Measurements from ENCODE around the gene PPARA. TPM values are rescaled to one million over a fixed set of nuclear protein-coding genes. Genes with fewer than 3 reads are reported as not detected.
A peak's percentile ranks its signal among the peaks of the same experiment; 100 is the strongest.
"Not testable (repeated sequence)": the region's sequence is repeated elsewhere in the genome, so short reads cannot be mapped to it uniquely, and the experiment has no call there.

Gene PPARA
- total and polyA plus RNA-seq, 7 donors, result 11.0 to 55.8 (median 37.3) TPM

DNA sequence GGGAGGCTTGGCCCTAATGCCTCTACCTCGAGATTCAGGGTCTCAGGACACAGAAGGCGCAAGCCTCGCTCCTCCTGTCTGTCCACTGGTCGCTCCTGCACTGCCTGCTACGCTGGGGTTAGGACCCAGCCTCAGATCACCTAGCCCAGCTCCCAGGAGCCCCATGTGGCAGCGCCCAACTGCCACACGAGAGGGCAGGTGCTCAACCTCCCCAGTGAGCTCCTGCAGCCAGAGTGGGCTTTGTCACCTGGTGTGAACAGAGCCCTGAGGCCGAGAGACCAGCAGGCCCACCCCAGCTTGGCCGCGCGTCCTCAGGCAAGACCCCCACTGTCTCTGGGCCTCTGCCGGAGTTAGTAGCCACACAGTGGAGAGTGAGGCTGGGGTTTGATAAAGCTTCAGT is 21.7 kb upstream of the PPARA start:
- H3K9me3 ChIP-seq, result no peaks in the 10 kb centered on the region
- TF ChIP-seq, protein P1, sequence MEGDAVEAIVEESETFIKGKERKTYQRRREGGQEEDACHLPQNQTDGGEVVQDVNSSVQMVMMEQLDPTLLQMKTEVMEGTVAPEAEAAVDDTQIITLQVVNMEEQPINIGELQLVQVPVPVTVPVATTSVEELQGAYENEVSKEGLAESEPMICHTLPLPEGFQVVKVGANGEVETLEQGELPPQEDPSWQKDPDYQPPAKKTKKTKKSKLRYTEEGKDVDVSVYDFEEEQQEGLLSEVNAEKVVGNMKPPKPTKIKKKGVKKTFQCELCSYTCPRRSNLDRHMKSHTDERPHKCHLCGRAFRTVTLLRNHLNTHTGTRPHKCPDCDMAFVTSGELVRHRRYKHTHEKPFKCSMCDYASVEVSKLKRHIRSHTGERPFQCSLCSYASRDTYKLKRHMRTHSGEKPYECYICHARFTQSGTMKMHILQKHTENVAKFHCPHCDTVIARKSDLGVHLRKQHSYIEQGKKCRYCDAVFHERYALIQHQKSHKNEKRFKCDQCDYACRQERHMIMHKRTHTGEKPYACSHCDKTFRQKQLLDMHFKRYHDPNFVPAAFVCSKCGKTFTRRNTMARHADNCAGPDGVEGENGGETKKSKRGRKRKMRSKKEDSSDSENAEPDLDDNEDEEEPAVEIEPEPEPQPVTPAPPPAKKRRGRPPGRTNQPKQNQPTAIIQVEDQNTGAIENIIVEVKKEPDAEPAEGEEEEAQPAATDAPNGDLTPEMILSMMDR (IDR thresholded peaks at IDR 0.05), result no peak
- DNase-seq, result no peak
- no peak overlapping the region for H3K27ac ChIP-seq
- H3K4me1 ChIP-seq, result no peaks in the 10 kb centered on the region
- H3K4me3 ChIP-seq, result no peak overlapping the region
- WGBS, 3 donors, result 91 to 95% (median 94%) methylated on average over 12 of the region's 12 CpGs
- intact Hi-C loops (cut with DNase I), result no loop called here
- H3K36me3 ChIP-seq (ENCODE audit: insufficient read depth in 1 of 2, low read depth in 1 of 2), result no peaks in the 10 kb centered on the region
- ATAC-seq, result no peak
- no peaks in the 10 kb centered on the region for H3K27me3 ChIP-seq (ENCODE audit: insufficient read depth in 3 of 3, low read length in 2 of 3)

- DNase-seq, result peak; percentile 73 to 88
- intact Hi-C loops (cut with DNase I), result no loop called here
- Histone ChIP-seq H3K27me3 (ENCODE audit: insufficient read depth in 3 of 3, low read length in 2 of 3) (no peaks in the 10 kb centered on the region), H3K9me3 (no peaks in the 10 kb centered on the region), H3K4me3 (peak overlapping the region; percentile 22), H3K27ac (peak overlapping the region; percentile 41), H3K4me1 (no peaks in the 10 kb centered on the region), H3K36me3 (ENCODE audit: insufficient read depth in 1 of 2, low read depth in 1 of 2) (no peaks in the 10 kb centered on the region)
- WGBS, 3 donors, result 30 to 42% (median 36%) methylated on average over 22 to 26 of the region's 26 CpGs
- TF ChIP-seq, protein P1 (IDR thresholded peaks at IDR 0.05), result no peak
- peak; percentile 27 to 51 (median 30) for ATAC-seq
Measured at GRCh38 chr22:46129390-46130041, 20.8 kb upstream of the PPARA start.

DNA sequence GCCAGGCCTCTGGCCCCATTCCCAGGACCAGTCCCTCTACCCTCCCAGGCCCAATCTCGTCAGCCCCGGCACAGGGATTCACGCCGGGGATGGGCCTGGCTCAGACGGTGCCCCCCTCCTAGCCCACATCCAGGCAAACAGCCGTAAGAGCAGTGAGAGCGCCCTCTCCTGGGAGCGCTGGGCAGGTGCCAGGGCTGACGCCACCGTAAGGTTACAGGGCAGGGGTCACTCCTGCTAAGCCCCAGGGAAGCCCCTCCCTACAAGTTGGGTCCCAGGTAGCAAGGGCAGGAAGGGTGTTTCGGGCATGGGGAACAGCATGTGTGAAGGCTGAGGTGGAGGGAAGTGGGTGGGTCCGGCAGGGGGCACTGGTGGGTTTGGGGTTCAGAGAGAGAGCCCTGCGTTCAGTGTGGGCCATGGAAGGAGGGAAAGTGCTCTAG is 19.2 kb upstream of the PPARA start:
- Histone ChIP-seq H3K27me3 (ENCODE audit: insufficient read depth in 3 of 3, low read length in 2 of 3) (no peaks in the 10 kb centered on the region), H3K36me3 (ENCODE audit: insufficient read depth in 1 of 2, low read depth in 1 of 2) (no peaks in the 10 kb centered on the region), H3K4me1 (no peaks in the 10 kb centered on the region), H3K9me3 (no peaks in the 10 kb centered on the region), H3K4me3 (no peak overlapping the region), H3K27ac (no peak overlapping the region)
- intact Hi-C loops (cut with DNase I), result no loop called here
- TF ChIP-seq, protein P1 (IDR thresholded peaks at IDR 0.05), result no peak
- 70% methylated on average over 13 of the region's 13 CpGs for WGBS, 3 donors
- DNase-seq (peak in 1 of 2 donors; percentile 15), ATAC-seq (no peak)

GRCh38 chr22:46132193-46132829 is 18.0 kb upstream of the PPARA start:
- H3K4me3 ChIP-seq; ATAC-seq; H3K4me1 ChIP-seq; H3K9me3 ChIP-seq; H3K36me3 ChIP-seq (ENCODE audit: insufficient read depth in 1 of 2, low read depth in 1 of 2); intact Hi-C loops (cut with DNase I); H3K27me3 ChIP-seq (ENCODE audit: insufficient read depth in 3 of 3, low read length in 2 of 3); H3K27ac ChIP-seq: not testable (repeated sequence)
- 86 to 88% (median 86%) methylated on average over 12 of the region's 12 CpGs for WGBS, 3 donors
- peak in 1 of 2 donors; percentile 12 for DNase-seq

DNA sequence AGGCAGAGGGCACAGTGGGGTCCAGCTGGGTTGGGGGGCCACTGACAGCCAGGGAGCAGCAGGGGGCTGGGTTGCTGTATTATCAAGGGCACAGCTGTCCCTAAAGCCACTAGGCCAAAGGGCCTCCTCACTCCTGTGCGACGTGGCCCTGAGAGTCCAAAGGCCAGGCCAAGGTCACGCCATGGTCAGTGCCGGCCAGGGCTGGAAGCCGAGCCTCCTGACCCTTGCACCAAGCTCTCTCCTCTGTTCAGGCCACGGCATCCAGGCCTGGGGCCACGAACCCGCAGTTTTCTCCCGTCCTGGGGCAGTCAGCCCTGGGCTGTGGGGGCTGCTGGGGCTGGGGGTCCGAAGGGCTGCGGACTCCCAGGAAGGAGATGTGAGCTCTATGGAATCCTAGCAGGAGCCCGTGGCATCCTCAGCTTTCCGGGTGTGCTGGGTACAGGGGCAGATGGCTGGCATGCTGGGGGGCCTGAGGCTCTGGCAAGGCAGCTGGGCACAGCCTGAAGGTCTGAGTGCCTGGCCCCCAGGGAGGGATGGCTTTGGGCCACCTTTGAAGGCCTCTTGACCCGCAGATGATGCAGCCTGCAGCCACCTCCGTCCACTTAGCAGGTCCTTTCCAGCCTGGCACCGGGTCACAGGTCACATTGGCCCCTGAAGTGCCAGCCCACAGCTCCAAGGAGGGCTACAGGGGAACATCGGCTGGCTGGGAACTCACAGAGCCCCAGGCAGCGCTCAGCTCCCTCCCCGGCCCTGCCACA is 17.3 kb upstream of the PPARA start:
- WGBS, 3 donors, result 82 to 87% (median 83%) methylated on average over 19 of the region's 19 CpGs
- Histone ChIP-seq H3K4me1 (no peaks in the 10 kb centered on the region), H3K27me3 (ENCODE audit: insufficient read depth in 3 of 3, low read length in 2 of 3) (no peaks in the 10 kb centered on the region), H3K36me3 (ENCODE audit: insufficient read depth in 1 of 2, low read depth in 1 of 2) (no peaks in the 10 kb centered on the region), H3K4me3 (no peak overlapping the region), H3K9me3 (no peaks in the 10 kb centered on the region), H3K27ac (no peak overlapping the region)
- intact Hi-C loops (cut with DNase I), result no loop called here
- TF ChIP-seq, protein P1 (IDR thresholded peaks at IDR 0.05), result no peak
- ATAC-seq (no peak), DNase-seq (peak in 1 of 2 donors; percentile 10)

Data from psoas muscle (tissue), 8 donors.